Subcutaneous abdominal adipose tissue (tissue), 5 donors: ENCODE data around the gene PPP1R16B.

Experiments
- H3K27ac ChIP-seq: one replicate; pipeline ENCODE4 v1.7.0; 2013; ENCODE audit warnings: low read depth, mild to moderate bottlenecking, inconsistent platforms, low read length, moderate library complexity
- H3K27me3 ChIP-seq, 5 donors: one replicate each; pipeline ENCODE4 v1.7.0; 2013; ENCODE audit warnings: low read length in 5 of 5, inconsistent platforms in 1 of 5; ENCODE audit not compliant: control insufficient read depth in 5 of 5, insufficient read depth in 4 of 5
- H3K36me3 ChIP-seq, 5 donors: one replicate each; pipeline ENCODE4 v1.7.0; 2013; ENCODE audit warnings: low read length in 5 of 5; ENCODE audit not compliant: control insufficient read depth in 5 of 5, insufficient read depth in 5 of 5
- H3K4me1 ChIP-seq, 5 donors: one replicate each; pipeline ENCODE4 v1.7.0; 2013; ENCODE audit warnings: low read length in 5 of 5, mild to moderate bottlenecking in 3 of 5, moderate library complexity in 1 of 5; ENCODE audit not compliant: control insufficient read depth in 5 of 5, insufficient read depth in 5 of 5
- H3K4me3 ChIP-seq, 5 donors: one replicate each; pipeline ENCODE4 v1.7.0; 2013; ENCODE audit warnings: low read length in 5 of 5, low read depth in 1 of 5
- H3K9ac ChIP-seq, 5 donors: one replicate each; pipeline ENCODE4 v1.7.0; 2013; ENCODE audit warnings: low read length in 5 of 5, mild to moderate bottlenecking in 4 of 5, moderate library complexity in 3 of 5
- H3K9me3 ChIP-seq, 5 donors: one replicate each; pipeline ENCODE4 v1.7.0; 2013; ENCODE audit warnings: low read length in 5 of 5; ENCODE audit not compliant: control insufficient read depth in 5 of 5
- donor health status: healthy.
- donor health status: healthy.
- donor health status: healthy.
- donor health status: healthy.
- donor health status: healthy.

PPP1R16B gene

DNA sequence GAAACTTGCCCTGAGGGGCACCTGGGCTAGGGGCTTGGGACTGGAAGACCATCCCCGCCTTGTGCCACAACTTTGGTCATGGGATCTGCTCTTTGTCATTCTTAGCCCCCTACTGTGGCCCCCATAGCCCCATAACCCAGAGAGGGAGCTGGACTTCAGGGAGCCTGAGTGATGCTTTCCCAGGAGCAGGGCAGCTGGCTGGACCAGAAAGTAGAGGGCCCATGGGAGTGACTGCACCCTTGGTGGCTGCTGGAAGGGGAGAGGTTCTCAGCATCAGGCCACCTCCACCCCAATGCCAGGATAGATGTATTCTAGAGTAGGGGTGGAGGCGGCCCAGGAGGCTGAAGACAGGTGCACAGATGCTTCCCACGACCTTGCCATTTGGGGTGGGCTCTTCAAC lies 114.9 kb downstream of the PPP1R16B start:
- no peaks in the 10 kb centered on the region for H3K9me3 ChIP-seq
- H3K4me3 ChIP-seq = no peak overlapping the region
- peaks cover 0 to 15% (median 7%) of the 10 kb centered on the region in 5 donors for H3K27me3 ChIP-seq
- no peak overlapping the region for H3K9ac ChIP-seq
- H3K36me3 ChIP-seq = peaks cover 0 to 54% (median 22%) of the 10 kb centered on the region in 5 donors
- H3K4me1 ChIP-seq = no peaks in the 10 kb centered on the region
- no peak overlapping the region for H3K27ac ChIP-seq

DNA sequence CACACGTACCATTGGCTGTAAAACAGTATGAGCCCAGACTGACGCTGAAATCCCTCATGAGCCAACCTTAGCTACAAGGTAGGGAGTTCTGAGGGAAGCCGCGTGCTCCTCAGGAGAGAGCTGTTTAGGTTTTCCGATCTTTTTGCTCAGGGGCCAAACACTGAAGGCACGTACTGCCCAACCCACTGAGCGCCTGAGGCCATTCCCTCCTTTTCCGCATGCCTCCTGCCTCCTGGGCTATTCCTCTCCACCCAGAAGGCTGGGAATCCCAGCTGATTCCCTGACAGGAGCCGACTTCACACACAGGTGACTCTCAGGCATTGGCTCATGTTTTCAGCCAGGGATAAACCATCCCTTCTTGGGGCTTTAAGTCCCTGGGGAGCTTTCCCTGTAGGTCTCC lies 115.4 kb downstream of the PPP1R16B start:
- Histone ChIP-seq H3K27ac (no peak overlapping the region), H3K9me3 (no peaks in the 10 kb centered on the region), H3K4me3 (no peak overlapping the region)

DNA sequence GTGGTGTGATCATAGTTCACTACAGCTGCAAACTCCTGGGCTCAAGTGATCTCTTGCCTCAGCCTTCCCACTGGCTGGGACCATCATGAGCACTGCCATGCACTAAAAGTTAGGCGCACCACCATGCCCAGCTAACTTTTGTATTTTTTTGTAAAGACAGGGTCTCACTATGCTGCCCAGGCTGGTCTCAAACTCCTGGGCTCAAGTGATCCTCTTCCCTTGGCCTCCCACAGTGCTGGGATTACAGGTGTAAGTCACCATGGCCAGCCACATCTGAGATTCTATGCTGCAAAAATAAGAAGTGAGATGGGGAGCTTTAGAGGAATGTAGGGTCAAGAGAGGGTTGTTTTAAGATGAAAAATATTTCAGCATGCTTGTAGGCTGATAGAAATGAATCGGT lies 119.2 kb downstream of the PPP1R16B start:
- Histone ChIP-seq H3K36me3 (peaks cover 0 to 24% (median 3%) of the 10 kb centered on the region in 5 donors), H3K27me3 (peaks cover 0 to 21% (median 8%) of the 10 kb centered on the region in 5 donors), H3K4me1 (peaks cover 0 to 23% (median 13%) of the 10 kb centered on the region in 5 donors), H3K9me3 (no peaks in the 10 kb centered on the region), H3K4me3 (no peak overlapping the region), H3K9ac (no peak overlapping the region), H3K27ac (no peak overlapping the region)

More for the DNA sequence above, 115.4 kb downstream of the PPP1R16B start:
- peaks cover 0 to 50% (median 19%) of the 10 kb centered on the region in 5 donors for H3K36me3 ChIP-seq
- no peak overlapping the region for H3K9ac ChIP-seq
- H3K27me3 ChIP-seq = peaks cover 0 to 15% (median 7%) of the 10 kb centered on the region in 5 donors
- H3K4me1 ChIP-seq = peaks cover 0 to 2% (median 1%) of the 10 kb centered on the region in 5 donors

DNA sequence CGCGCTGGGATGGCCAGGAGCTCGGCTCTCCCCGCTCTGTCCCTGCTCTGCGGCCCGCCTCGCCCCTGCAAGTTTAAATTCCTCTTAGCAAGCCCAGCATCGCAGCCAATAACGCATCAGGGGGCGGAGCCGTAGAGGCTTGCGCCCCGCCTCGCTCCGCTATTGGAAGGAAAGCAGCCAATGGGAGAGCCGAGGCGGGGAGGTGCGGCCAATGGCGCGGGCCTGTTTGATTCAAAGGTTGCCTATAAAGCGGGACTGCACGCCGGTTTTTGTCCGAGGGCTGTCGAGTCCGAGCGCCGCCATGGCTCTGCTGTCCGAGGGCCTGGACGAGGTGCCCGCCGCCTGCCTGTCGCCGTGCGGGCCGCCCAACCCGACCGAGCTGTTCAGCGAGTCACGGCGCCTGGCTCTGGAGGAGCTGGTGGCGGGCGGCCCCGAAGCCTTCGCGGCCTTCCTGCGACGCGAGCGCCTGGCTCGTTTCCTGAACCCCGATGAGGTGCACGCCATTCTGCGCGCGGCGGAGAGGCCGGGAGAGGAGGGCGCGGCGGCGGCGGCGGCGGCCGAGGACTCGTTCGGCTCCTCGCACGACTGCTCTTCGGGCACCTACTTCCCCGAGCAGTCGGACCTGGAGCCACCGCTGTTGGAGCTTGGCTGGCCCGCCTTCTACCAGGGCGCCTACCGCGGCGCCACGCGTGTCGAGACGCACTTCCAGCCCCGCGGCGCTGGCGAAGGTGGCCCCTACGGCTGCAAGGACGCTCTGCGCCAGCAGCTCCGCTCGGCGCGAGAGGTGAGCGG lies 120.8 kb downstream of the PPP1R16B start, which contains the start of gene FAM83D:
Gene FAM83D, plus strand, starts transcription at position 276 of the 792 bp plus-strand sequence. Its CDS starts 26 bp downstream, at position 302.
- peaks cover 0 to 13% (median 1%) of the 10 kb centered on the region in 5 donors for H3K27me3 ChIP-seq
- H3K9ac ChIP-seq = peak within 1 kb of the TSS in 4 of 5 donors; percentile 54 to 73 (median 64)
- H3K27ac ChIP-seq = no peak within 1 kb of the TSS
- peaks cover 0 to 23% (median 13%) of the 10 kb centered on the region in 5 donors for H3K4me1 ChIP-seq
- no peaks in the 10 kb centered on the region for H3K9me3 ChIP-seq
- H3K4me3 ChIP-seq = peak within 1 kb of the TSS in 4 of 5 donors; percentile 56 to 74 (median 70)
- H3K36me3 ChIP-seq = peaks cover 0 to 9% (median 0%) of the 10 kb centered on the region in 5 donors

DNA sequence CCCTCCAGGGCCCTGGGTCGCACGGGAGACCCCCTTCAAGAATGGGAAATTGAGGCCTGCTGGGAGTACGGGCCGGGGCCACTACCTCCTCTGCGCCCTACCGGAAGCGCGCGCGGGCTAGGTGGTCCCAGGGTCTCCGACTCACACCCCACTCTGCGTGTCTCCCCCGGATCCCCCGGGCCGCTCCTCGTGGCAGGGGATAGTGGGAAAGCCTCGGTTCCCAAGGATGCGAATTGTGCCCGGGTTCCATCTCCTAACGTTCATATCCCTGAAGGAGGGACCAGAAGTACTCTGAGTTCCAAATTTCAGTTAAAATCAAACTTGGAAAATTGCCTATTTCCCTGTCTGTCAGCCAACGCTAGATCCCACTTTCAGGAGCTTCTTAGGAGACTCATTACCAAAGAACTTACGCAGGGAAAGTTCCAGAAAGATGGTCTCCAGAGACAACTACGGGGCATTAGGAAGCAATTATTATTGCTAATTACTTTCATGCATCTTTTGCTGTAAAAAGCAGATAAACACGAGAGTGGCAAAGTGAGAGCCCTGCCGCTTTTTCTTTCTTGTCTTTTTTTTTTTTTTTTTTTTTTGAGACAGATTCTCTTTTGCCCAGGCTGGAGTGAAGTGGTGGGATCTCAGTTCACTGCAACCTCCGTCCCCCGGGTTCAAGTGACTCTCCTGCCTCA lies 121.6 kb downstream of the PPP1R16B start:
- H3K27ac ChIP-seq = no peak overlapping the region

DNA sequence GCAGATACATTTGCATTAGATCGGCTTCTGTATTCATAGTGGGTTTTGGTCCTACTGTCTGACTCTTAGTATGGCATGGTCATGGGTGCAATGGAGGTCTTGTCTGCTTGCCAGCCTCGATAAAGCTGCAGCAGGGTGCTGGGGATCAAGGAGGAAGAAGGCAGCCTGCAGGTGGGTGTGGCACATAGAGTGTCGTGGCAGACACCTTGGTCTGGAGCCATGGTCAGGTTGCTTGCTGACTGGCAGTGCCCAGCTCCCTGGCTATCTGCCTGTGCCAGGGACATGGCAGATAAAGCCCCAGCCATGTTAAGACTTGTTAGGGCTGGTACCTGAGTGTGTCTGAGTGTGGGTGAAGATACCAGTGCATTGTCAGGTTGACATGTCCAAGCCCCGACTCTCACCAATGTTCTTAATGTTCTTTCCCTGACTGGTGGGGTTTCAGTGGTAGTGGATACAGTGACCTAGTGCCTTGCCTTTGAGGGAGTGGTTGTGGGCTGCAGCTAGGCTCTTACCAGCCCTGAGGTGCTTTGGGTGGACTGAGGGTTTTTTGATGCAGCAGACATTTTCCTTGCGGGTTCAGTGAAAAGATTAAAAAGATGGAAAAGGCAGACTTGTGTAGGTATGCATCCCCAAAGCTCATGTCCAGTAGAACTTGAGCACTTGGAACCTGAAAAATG lies 122.5 kb downstream of the PPP1R16B start:
- Histone ChIP-seq H3K4me3 (no peak overlapping the region), H3K9ac (no peak overlapping the region), H3K4me1 (peaks cover 0 to 23% (median 13%) of the 10 kb centered on the region in 5 donors), H3K9me3 (no peaks in the 10 kb centered on the region), H3K27me3 (peaks cover 0 to 13% (median 0%) of the 10 kb centered on the region in 5 donors), H3K36me3 (peaks cover 0 to 2% (median 0%) of the 10 kb centered on the region in 5 donors), H3K27ac (no peak overlapping the region)

More for the DNA sequence above, 121.6 kb downstream of the PPP1R16B start:
- peak overlapping the region in 4 of 5 donors; percentile 54 to 73 (median 64) for H3K9ac ChIP-seq
- H3K27me3 ChIP-seq = peaks cover 0 to 13% (median 0%) of the 10 kb centered on the region in 5 donors
- peak overlapping the region in 4 of 5 donors; percentile 56 to 74 (median 70) for H3K4me3 ChIP-seq
- H3K36me3 ChIP-seq = peaks cover 0 to 2% (median 0%) of the 10 kb centered on the region in 5 donors
- H3K4me1 ChIP-seq = peaks cover 0 to 23% (median 13%) of the 10 kb centered on the region in 5 donors
- H3K9me3 ChIP-seq = no peaks in the 10 kb centered on the region

DNA sequence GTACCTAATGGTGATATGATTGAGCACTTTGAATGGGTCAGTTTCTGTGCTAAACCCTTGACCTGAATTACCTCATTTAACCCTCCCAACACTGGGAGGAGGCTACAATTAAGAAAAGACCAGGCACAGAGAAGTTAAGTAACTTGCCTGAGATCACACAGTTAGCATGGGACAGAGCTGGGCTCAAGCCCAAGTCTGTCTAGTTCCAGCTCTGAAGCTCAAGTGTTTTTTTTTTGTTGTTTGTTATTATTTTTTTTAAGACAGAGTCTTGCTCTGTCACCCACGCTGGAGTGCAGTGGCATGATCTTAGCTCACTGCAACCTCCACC lies 124.7 kb downstream of the PPP1R16B start:
- Histone ChIP-seq H3K27me3 (peaks cover 0 to 13% (median 0%) of the 10 kb centered on the region in 5 donors), H3K4me3 (no peak overlapping the region), H3K4me1 (peaks cover 0 to 23% (median 13%) of the 10 kb centered on the region in 5 donors), H3K9me3 (no peaks in the 10 kb centered on the region), H3K9ac (no peak overlapping the region), H3K27ac (no peak overlapping the region), H3K36me3 (no peaks in the 10 kb centered on the region)

DNA sequence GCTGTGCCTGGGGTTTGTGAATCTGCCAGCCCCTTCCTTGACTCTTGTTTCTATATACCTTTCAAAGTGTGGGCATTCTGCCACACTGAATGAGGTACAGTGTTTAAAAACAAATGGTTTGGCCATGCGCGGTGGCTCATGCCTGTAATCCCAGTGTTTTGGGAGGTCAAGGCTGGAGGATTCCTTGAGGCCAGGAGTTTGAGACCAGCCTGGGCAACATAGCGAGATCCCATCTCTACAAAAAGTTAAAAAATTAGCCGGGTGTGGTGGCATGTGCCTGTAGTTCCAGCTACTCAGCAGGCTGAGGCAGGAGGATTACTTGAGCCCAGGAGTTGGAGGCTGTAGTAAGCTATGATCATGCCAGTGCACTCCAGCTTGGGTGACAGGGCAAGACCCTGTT lies 126.5 kb downstream of the PPP1R16B start:
- no peak overlapping the region for H3K4me3 ChIP-seq
- H3K4me1 ChIP-seq = peaks cover 0 to 10% (median 3%) of the 10 kb centered on the region in 5 donors
- no peak overlapping the region for H3K27ac ChIP-seq
- peaks cover 0 to 13% (median 0%) of the 10 kb centered on the region in 5 donors for H3K27me3 ChIP-seq
- no peaks in the 10 kb centered on the region for H3K36me3 ChIP-seq
- no peak overlapping the region for H3K9ac ChIP-seq
- no peaks in the 10 kb centered on the region for H3K9me3 ChIP-seq

DNA sequence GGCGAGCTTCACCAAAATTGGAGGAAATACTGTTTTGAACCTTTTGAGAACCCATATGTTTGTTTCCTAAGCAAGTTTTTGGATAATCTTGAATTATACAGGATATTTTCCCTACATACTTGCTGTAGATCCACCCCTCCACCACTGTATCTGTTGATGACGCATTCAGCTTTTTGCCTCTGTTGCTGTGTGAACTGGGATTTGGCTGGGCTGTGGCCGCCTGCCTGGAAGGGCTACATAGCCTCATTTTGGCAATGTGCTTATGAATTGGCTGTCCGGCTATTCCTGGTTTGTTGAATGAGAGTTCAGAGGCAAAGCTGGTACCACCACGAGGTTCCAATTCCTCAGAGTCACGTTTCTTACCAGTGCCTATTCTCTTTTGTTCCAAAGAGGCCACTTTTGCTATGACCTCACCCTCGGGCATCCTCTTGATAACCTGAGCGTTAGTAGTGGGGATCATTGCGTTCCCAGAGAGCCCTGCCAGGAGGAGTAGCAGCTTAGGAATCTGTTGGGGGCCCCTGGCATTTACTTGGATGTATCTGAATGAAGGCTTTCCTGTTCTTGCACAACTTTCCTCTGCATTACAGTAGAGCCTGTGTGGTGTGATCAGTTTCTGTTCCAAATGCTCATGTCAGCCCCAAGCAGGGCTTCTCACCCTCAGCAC lies 127.1 kb downstream of the PPP1R16B start:
- Histone ChIP-seq H3K27me3 (peaks cover 0 to 13% (median 0%) of the 10 kb centered on the region in 5 donors), H3K27ac (no peak overlapping the region), H3K36me3 (no peaks in the 10 kb centered on the region), H3K4me3 (no peak overlapping the region), H3K4me1 (peaks cover 0 to 6% (median 0%) of the 10 kb centered on the region in 5 donors), H3K9ac (no peak overlapping the region), H3K9me3 (no peaks in the 10 kb centered on the region)
